HG02678 (cell line): ENCODE results near the gene ERN1.

Experiments
- ATAC-seq: cut with Tn5 transposase; IDR thresholded peaks from one replicate; pipeline ENCODE4 v1.9.1; 2021; ENCODE audit warnings: mild to moderate bottlenecking, moderate library complexity; ENCODE audit not compliant: unreplicated experiment

Gene ERN1

DNA sequence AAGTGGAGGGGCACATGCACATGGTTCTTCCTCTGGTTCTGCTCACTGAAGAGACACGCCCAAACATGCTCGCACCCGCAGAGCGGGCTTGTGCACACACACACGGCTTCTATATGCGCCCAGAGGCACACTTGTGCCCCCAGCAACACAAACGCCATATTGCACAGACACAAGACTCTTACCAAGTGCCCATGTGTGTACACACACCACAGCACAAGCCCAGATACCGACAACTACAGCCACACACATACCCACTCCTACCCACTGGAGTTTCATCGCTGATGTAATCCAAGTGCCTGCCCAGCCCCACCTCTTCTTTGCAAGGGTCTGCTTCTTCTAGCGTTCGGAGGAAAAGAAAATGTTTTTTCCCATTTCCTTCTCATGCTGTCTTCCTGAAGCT, 138.3 kb downstream of the ERN1 start:
- no peak for ATAC-seq

DNA sequence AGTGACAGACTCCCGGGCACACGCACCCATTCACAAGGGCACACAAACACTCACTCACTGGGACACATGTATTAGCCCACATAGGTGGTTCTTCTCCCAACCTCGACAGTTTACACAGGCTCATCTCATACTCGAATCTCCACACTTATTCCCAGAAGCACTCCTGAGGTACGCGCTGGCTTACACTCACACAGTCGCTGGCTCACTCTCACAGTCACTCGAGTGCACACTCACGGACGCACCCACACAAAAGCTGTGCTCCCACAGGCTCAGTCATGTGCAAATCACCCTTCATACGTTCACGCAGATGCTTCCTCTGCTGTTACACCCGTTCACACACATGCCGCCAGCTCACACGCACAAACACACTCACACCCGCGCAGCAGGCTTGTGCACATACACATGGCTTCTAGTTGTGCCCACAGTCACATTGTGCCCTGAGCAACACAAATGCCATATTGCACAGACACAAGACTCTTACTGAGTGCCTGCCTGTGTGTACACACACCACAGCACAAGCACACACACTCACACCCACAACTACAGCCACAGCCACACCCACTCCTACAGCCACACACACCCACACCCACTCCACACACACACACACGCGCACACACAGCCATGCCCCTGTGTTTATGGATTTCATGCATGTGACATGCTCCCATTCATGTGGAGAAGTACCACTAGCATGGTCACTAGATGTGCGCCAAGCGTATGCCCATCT, 140.2 kb downstream of the ERN1 start:
- no peak for ATAC-seq
